Liver (tissue), 3 donors: ENCODE measurements around the gene C14orf132.

Source experiments
- CTCF ChIP-seq: fragments of 150-350 bp; IDR thresholded peaks from 2 replicates; pipeline ENCODE4 v1.5.1; 2017; ENCODE audit warnings: improper control_type of control experiment, low read depth, low read length; ENCODE audit not compliant: missing input control
- EGR1 ChIP-seq, 2 donors: IDR thresholded peaks; 2 replicates each; pipeline ENCODE4 v1.6.1; 2016 to 2018; ENCODE audit warnings: antibody characterized with exemption in 2 of 2, low read depth in 2 of 2
- RAD21 ChIP-seq, 2 donors: IDR thresholded peaks; 2 replicates each; pipeline ENCODE4 v1.6.1; 2016; ENCODE audit warnings: antibody characterized with exemption in 2 of 2, mild to moderate bottlenecking in 2 of 2
- RXRA ChIP-seq, 2 donors: IDR thresholded peaks; 2 replicates each; pipeline ENCODE4 v1.6.1; 2017 to 2018; ENCODE audit warnings: antibody characterized with exemption in 2 of 2, mild to moderate bottlenecking in 1 of 2
- YY1 ChIP-seq: IDR thresholded peaks from 2 replicates; pipeline ENCODE4 v1.6.1; 2016; ENCODE audit warnings: antibody characterized with exemption, mild to moderate bottlenecking
- donor health status: healthy.
- donor health status: healthy.

GRCh38 chr14:96072076-96072475 is 32.9 kb downstream of the C14orf132 start:
- TF ChIP-seq CTCF = no peak
- no peak for TF ChIP-seq RAD21 (IDR thresholded peaks at IDR 0.05)
- no peak for TF ChIP-seq EGR1 (IDR thresholded peaks at IDR 0.05; ENCODE audit: low read depth in 2 of 2)
- no peak for TF ChIP-seq YY1
- TF ChIP-seq RXRA (IDR thresholded peaks at IDR 0.05) = no peak
